GM12865 (cell line): Measurements from ENCODE around the gene SLC49A3.
"Not testable (repeated sequence)": the region's sequence is repeated elsewhere in the genome, so short reads cannot be mapped to it uniquely, and the experiment has no call there.

Source experiments
- DNase-seq: peaks from one replicate; pipeline ENCODE4 v3.0.0; 2010; ENCODE audit warnings: low read depth
- H3K4me3 ChIP-seq: 2 replicates; pipeline ENCODE4 v1.5.1; 2011; ENCODE audit warnings: mild to moderate bottlenecking, low read depth, low read length, control low read depth
- TF ChIP-seq, protein P1 (sequence below): IDR thresholded peaks from 2 replicates; pipeline ENCODE4 v1.5.1; 2011; ENCODE audit warnings: low read length, control low read depth, low read depth, inconsistent platforms; ENCODE audit not compliant: insufficient read depth; ENCODE audit errors: missing control alignments

SLC49A3 gene

GRCh38 chr4:648579-649292, 40.2 kb downstream of the SLC49A3 start:
- TF ChIP-seq, protein P1, sequence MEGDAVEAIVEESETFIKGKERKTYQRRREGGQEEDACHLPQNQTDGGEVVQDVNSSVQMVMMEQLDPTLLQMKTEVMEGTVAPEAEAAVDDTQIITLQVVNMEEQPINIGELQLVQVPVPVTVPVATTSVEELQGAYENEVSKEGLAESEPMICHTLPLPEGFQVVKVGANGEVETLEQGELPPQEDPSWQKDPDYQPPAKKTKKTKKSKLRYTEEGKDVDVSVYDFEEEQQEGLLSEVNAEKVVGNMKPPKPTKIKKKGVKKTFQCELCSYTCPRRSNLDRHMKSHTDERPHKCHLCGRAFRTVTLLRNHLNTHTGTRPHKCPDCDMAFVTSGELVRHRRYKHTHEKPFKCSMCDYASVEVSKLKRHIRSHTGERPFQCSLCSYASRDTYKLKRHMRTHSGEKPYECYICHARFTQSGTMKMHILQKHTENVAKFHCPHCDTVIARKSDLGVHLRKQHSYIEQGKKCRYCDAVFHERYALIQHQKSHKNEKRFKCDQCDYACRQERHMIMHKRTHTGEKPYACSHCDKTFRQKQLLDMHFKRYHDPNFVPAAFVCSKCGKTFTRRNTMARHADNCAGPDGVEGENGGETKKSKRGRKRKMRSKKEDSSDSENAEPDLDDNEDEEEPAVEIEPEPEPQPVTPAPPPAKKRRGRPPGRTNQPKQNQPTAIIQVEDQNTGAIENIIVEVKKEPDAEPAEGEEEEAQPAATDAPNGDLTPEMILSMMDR = no peak
- no peak overlapping the region for H3K4me3 ChIP-seq
- DNase-seq = no peak

DNA sequence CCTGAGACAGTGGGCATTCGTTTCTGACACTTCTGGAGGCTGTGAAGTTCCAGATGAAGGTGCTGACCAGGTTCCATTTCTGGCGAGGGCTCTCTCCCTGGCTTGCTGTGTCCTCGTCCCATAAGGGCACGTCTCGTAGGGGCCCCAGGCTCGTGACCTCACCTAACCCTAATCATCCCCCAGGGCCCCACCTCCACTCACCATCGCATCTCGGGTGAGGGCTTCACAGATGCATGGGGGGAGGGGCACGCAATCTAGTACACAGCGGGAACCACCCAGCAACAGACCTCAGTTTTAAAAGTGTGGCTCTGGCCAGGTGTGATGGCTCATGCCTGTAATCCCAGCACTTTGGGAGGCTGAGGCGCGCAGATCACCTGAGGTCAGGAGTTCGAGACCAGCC, 41.5 kb downstream of the SLC49A3 start:
- TF ChIP-seq, protein P1 = no peak
- DNase-seq = no peak
- no peak overlapping the region for H3K4me3 ChIP-seq

GRCh38 chr4:646460-646859, 42.5 kb downstream of the SLC49A3 start:
- no peak for DNase-seq
- no peak overlapping the region for H3K4me3 ChIP-seq

DNA sequence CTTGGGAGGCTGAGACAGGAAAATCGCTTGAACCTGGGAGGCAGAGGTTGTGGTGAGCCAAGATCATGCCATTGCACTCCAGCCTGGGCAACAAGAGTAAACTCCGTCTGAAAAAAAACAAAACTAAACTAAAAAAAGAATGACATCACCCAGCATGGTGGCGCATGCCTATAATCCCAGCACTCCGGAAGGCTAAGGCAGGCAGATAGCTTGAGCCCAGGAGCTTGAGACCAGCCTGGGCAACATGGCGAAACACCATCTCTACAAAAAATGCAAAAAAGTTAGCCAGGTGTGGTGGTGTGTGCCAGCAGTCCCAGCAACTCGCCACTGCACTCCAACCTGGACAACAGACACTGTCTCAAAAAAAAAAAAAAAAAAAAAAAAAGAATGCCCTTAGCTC, 46.6 kb downstream of the SLC49A3 start:
- H3K4me3 ChIP-seq, DNase-seq: not testable (repeated sequence)

More at GRCh38 chr4:646460-646859, 42.5 kb downstream of the SLC49A3 start:
- TF ChIP-seq, protein P1 = no peak

DNA sequence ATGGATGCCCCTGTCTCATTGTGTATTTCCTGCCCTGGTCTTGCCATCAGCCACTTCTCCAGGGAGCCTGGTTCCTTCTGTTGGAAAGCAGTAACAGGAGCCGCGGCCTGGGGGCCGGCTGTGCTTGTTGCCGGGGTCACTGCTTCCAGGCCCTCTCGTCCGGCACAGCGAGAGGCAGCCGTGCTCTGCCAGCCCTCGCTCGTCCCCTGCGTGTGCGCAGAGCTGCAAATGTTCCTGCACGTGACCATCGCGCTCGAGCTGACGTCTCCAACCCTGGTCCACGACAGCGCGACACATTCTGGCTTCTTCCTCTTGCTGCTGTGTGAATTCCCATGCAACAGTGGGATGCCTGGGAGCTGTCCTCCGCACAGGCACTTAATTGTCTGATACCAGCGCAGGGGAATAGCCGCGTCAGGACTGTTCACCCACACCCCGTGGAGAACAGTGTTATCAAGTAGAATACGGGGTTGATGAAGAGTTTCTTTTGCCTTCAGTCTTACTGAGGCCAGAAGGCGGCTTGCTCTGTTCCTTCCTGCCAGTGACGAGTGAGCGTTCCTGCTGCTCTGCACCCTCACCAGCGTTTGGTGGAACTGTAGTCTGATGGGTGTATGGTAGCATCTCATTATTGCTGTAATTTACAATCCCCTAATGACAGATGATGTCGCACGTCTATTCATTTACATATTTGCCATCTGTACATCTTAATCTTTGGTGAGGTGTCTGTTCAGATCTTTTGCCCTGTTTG, 51.2 kb downstream of the SLC49A3 start:
- no peak overlapping the region for H3K4me3 ChIP-seq
- no peak for DNase-seq
- TF ChIP-seq, protein P1 = no peak

- TF ChIP-seq, protein P1 = no peak
- no peak for DNase-seq
- H3K4me3 ChIP-seq = no peak overlapping the region
These were observed 52.3 kb downstream of the SLC49A3 start for GRCh38 chr4:636628-637159.

- TF ChIP-seq, protein P1 = no peak
- no peak for DNase-seq
These were observed 52.9 kb downstream of the SLC49A3 start for GRCh38 chr4:635851-636627.

DNA sequence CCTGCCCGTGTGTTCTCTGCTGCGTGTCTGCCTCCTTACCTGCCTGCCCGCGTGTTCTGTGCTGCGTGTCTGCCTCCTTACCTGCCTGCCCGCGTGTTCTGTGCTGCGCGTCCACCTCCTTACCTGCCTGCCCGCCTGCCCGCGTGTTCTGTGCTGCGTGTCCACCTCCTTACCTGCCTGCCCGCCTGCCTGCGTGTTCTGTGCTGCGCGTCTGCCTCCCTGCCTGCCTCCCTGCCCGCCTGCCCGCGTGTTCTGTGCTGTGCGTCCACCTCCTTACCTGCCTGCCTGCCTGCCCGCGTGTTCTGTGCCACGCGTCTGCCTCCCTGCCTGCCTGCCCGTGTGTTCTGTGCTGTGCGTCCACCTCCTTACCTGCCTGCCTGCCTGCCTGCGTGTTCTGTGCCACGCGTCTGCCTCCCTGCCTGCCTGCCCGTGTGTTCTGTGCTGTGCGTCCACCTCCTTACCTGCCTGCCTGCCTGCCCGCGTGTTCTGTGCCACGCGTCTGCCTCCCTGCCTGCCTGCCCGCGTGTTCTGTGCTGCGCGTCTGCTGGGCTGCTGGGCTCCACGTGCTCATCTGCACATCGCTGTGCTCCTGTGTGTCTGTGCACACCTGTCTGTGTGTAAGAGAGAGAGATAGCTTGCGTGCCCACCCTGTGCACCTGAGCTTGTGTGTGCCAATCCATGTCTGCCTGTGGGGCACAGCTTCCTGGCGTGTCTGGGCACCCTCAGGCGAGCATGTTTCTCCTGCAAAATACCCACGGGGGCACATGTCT, 53.7 kb downstream of the SLC49A3 start:
- not testable (repeated sequence) for DNase-seq, H3K4me3 ChIP-seq

More at GRCh38 chr4:635851-636627, 52.9 kb downstream of the SLC49A3 start:
- no peak overlapping the region for H3K4me3 ChIP-seq
